ENCODE measurements around the gene CHD8.
A peak's percentile ranks its signal among the peaks of the same experiment; 100 is the strongest.

The CHD8 gene

GRCh38 chr14:21455912-21456667, at the start of gene CHD8:
Gene CHD8 (minus strand): TSS chr14:21456123. CDS start chr14:21431643, 24,480 bp downstream.
- 0 out of 2 replicates have a peak, but pooled peaks have one; percentile 14 for TF ChIP-seq TSHZ2 (CRISPR knock-in tag; IDR thresholded peaks at IDR 0.05)
- TF ChIP-seq BACH2 (CRISPR knock-in tag; IDR thresholded peaks at IDR 0.05; ENCODE audit: borderline replicate concordance) = no peak
- ATAC-seq = peak; percentile 99

GRCh38 chr14:21505012-21505553, 49.2 kb upstream of the CHD8 start:
- no peak for ATAC-seq
- TF ChIP-seq TCF4 (CRISPR knock-in tag; IDR thresholded peaks at IDR 0.05; ENCODE audit: borderline replicate concordance) = no peak
- no peak for TF ChIP-seq BACH2 (CRISPR knock-in tag; IDR thresholded peaks at IDR 0.05; ENCODE audit: borderline replicate concordance)
- no peak for TF ChIP-seq PATZ1 (CRISPR knock-in tag; IDR thresholded peaks at IDR 0.05; ENCODE audit: borderline replicate concordance)
- TF ChIP-seq TSHZ2 (CRISPR knock-in tag; IDR thresholded peaks at IDR 0.05) = no peak
- TF ChIP-seq CREB5 (CRISPR knock-in tag; IDR thresholded peaks at IDR 0.05; ENCODE audit: low read depth) = no peak
- TF ChIP-seq PPARA (CRISPR knock-in tag; IDR thresholded peaks at IDR 0.05; ENCODE audit: borderline replicate concordance) = no peak
- TF ChIP-seq GLIS3 (CRISPR knock-in tag; IDR thresholded peaks at IDR 0.05) = no peak
- no peak for TF ChIP-seq POU6F1 (CRISPR knock-in tag; IDR thresholded peaks at IDR 0.05; ENCODE audit: borderline replicate concordance, low read depth)
- no peak for TF ChIP-seq ZNF8 (CRISPR knock-in tag; IDR thresholded peaks at IDR 0.05)
- TF ChIP-seq RARB (CRISPR knock-in tag; IDR thresholded peaks at IDR 0.05) = no peak
- TF ChIP-seq SNAI2 (CRISPR knock-in tag; IDR thresholded peaks at IDR 0.05) = no peak
- no peak for TF ChIP-seq CSDC2 (CRISPR knock-in tag; IDR thresholded peaks at IDR 0.05)
- no peak for TF ChIP-seq ZFP30 (CRISPR knock-in tag; IDR thresholded peaks at IDR 0.05)
- no peak for TF ChIP-seq ZFP3 (CRISPR knock-in tag; IDR thresholded peaks at IDR 0.05)
- no peak for TF ChIP-seq ZC3H10 (CRISPR knock-in tag; IDR thresholded peaks at IDR 0.05)
- no peak for TF ChIP-seq ARNTL (CRISPR knock-in tag; IDR thresholded peaks at IDR 0.05; ENCODE audit: borderline replicate concordance, low read depth)
- TF ChIP-seq TOX (CRISPR knock-in tag; IDR thresholded peaks at IDR 0.05; ENCODE audit: borderline replicate concordance) = no peak
- TF ChIP-seq ZNF70 (CRISPR knock-in tag; IDR thresholded peaks at IDR 0.05) = no peak
- no peak for TF ChIP-seq ESRRG (CRISPR knock-in tag; IDR thresholded peaks at IDR 0.05)
